ENCODE data around the gene CBFA2T2.

DNA sequence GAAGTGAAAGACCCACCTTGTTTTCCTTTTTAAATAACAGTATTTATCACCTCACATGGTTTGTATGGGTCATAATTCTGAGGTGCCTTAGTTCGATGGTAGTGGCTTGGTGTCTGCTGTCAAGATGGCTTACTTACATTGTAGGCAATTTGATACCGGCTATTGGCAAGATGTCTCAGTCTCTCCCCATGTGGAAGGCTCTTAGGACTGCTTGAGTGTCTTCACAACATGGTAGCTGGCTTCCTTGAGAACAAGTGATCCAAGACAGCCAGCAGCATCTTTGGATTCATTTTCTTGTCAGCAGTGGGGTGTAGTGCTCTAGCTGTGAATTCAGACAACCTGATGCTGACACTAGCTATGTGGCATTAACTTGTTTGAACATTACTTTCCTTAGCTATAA, 70.1 kb downstream of the CBFA2T2 start:
- TF ChIP-seq POLR2A (IDR thresholded peaks at IDR 0.05; ENCODE audit: low read depth, low read length) (no peak), RCOR1 (IDR thresholded peaks at IDR 0.05; ENCODE audit: insufficient replicate concordance, low read length) (no peak), MAFK (IDR thresholded peaks at IDR 0.05; ENCODE audit: low read depth, low read length) (no peak), USF2 (IDR thresholded peaks at IDR 0.05; ENCODE audit: low read depth, low read length) (no peak), RFX5 (IDR thresholded peaks at IDR 0.05; ENCODE audit: low read depth, low read length) (no peak), MXI1 (IDR thresholded peaks at IDR 0.05; ENCODE audit: borderline replicate concordance, low read depth, low read length) (no peak), RAD21 (IDR thresholded peaks at IDR 0.05; ENCODE audit: low read length) (no peak), NFE2L2 (IDR thresholded peaks at IDR 0.05; ENCODE audit: low read depth, low read length) (no peak)
- TF ChIP-seq, protein P1, sequence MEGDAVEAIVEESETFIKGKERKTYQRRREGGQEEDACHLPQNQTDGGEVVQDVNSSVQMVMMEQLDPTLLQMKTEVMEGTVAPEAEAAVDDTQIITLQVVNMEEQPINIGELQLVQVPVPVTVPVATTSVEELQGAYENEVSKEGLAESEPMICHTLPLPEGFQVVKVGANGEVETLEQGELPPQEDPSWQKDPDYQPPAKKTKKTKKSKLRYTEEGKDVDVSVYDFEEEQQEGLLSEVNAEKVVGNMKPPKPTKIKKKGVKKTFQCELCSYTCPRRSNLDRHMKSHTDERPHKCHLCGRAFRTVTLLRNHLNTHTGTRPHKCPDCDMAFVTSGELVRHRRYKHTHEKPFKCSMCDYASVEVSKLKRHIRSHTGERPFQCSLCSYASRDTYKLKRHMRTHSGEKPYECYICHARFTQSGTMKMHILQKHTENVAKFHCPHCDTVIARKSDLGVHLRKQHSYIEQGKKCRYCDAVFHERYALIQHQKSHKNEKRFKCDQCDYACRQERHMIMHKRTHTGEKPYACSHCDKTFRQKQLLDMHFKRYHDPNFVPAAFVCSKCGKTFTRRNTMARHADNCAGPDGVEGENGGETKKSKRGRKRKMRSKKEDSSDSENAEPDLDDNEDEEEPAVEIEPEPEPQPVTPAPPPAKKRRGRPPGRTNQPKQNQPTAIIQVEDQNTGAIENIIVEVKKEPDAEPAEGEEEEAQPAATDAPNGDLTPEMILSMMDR (conservative IDR thresholded peaks at IDR 0.05; ENCODE audit: low read depth, low read length), result no peak

All from IMR-90 (cell line).